ENCODE results near the gene MBTPS1.
A peak's percentile ranks its signal among the peaks of the same experiment; 100 is the strongest.

The MBTPS1 gene

DNA sequence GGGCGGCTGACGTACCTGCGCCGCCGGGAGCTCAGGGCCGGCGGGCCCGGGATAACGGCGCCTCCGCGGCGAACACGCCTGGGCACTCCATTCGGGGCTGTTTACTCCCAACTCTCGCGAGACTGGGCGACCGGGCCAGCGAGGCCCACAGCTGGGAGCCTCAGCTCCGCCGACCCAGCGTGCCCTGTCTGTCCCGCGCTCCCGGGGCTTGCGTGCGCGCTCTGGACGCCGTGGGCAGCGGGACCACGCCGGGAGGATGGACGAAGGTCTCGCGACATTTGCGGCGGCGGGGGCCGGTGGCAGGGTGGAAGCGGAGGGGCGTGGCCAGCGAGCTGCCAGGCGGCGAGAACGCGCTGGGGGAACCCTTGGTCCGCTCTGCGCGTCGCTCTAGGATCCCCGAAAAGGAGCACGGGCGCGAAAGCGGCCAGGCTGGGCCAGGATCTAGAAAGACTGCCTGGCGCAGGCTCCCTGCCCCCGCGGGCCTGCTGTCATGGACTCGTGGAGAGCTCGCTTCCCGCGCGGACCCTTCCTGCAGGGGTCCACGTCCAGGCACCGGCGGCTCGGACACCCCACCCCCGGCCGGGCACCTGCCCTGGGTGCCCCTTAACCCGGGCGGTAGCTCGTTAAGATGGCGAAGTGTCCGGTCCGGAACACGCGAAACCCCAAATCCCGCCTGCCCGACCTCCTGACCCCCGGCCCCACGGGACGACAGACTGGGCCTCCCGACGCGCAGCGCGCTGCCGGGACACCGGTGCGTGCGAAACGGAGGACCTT is at the start of gene MBTPS1:
Gene MBTPS1 (minus strand): TSS at position 223 of the 774 bp plus-strand sequence. CDS start 15,159 bp downstream, outside the sequence.
- peak; percentile 96 for DNase-seq (ENCODE audit: low read depth in 2 of 2)

GRCh38 chr16:84165746-84166145 is 49.0 kb upstream of the MBTPS1 start:
- no peak for DNase-seq (ENCODE audit: low read depth in 2 of 2)

DNA sequence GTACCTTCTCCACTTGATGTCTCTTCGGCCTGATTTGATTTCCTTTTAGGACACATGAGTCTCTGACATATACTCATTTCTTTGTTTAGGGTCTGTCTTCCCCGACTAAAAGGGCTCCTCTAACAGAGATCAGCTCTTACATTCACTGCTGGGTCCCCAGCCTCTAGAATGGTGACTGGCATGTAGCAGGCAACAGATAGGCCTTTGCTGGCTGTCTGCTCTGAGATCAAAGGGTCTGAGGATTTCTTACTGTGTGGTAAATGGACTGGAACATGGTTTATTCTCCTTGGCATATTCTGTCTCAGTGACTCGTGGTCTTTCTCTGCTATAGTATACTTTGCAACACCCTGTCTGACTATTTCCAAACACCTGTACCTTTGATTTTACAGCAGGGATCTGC is 45.1 kb upstream of the MBTPS1 start:
- no peak for DNase-seq (ENCODE audit: low read depth in 2 of 2)

DNA sequence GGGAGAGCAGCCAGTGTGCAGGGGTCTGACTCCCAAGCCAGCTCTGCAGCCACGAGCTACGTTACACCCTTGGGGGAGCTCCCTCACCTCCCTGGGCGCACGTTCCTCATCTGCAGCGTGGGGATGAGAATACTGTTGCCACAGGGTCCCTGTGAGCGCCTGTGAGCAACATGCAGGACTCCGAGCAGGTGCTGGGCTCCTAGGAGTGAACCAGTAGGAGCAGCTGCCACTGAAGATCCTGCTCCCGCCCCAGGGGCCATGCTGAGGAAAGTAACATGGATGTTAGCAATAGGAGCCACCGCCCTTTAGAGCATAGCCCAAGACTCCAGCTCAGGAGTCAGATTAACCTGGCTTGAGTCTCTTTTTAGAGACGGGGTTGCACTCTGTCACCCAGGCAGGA is 44.3 kb upstream of the MBTPS1 start:
- DNase-seq (ENCODE audit: low read depth in 2 of 2), result no peak

DNA sequence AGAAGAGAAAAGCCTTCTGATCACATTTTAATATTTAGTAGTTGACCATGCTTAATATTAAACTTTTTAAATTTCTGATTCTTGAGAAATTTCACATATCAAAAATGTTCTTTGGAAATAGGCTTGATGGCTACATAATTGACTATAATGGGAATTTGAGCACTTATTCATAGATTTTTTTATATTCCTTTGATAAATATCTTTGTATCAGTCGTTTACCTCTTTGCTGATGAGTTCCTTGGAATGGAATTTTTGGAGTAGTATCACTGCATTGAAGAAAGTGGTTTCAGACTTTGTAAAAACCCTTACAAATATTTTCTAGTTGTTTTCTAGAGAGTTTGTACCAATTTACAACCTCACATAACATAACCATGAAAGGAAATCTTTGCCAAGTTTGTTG is 43.1 kb upstream of the MBTPS1 start:
- no peak for DNase-seq (ENCODE audit: low read depth in 2 of 2)

DNA sequence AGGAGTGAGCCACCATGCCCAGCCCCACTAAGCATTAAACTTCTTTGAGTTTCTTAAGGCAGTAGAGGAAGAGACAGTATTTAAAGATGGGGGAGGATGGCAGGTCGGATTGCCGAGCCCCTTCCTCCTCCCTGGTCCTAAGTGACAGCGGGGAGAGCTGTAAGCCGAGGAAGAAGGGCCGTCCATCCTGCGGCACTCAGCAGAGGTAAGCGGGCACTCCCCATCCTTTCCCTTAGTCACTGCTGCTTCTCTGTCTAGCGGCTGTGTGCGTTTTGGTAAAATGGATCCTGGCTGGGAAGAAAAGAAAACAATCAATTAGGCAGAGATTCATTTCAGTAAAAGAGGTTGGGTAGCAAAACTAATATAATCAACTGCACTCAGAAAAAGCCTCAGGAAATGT is 42.3 kb upstream of the MBTPS1 start:
- no peak for DNase-seq (ENCODE audit: low read depth in 2 of 2)

DNA sequence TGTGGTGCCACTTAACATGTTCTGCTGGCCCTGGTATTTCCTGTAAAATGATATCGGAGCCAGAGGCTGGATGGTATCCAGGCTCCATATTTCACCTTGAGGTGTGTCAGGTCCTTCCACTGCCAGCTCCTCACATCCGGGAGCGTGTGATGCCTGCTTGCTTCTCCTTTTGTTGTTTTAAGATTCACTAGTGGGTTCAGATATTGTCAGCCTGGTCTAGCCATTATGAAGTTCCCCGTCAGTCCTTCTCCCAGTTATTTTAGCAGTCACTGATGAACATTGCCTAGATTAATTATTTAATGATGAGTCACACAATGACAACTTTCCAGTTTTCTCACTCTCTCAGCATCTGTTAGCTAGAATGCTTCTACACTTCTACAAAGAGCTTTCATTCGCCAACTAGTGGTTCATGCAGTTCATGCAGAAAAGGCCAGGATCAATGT is 39.6 kb upstream of the MBTPS1 start:
- no peak for DNase-seq (ENCODE audit: low read depth in 2 of 2)

DNA sequence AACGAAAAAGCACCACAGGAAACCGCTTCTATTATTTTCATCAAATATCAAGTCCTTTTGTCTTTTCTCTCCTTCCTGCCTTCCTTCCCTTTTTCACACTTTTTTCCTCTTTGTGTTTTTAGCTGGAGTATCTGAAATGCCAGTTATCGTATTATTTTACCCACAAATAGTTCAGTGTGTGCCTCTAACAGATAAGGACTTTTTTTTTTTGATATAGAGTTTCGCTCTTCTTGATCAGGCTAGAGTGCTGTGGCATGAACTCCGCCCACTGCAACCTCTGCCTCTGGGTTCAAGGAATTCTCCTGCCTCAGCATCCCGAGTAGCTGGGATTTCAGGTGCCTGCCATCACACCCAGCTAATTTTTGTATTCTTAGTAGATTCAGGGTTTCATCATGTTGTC is 39.0 kb upstream of the MBTPS1 start:
- no peak for DNase-seq (ENCODE audit: low read depth in 2 of 2)

- no peak for DNase-seq (ENCODE audit: low read depth in 2 of 2)
Measured at GRCh38 chr16:84155226-84155625, 38.5 kb upstream of the MBTPS1 start.

DNA sequence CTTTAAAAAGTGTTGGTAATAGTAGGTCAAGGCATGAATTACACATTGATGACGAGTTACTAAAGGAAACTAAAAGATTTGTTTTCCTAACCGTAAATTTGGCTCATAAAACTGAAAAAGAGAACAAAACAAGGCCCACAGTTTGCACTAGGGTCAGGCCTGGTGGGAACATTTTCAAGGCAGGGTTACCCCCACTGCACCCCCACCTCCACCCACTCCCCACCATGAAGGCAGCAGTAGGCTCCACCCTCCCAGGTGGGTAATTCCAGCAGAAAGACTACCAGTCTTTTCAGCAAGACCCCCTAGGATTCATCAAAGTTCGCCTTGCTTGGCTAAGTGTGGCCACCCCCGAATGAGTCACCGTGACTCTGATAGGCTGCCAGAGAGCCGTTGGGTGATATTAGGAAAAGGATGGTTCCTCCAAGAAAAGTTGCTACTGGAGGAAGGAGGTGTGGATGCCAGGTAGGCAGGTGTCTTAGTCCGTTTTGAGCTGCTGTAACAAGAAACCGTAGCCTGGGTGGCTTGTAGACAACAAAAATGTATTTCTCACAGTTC is 37.0 kb upstream of the MBTPS1 start:
- no peak for DNase-seq (ENCODE audit: low read depth in 2 of 2)

- DNase-seq (ENCODE audit: low read depth in 2 of 2), result no peak
Measured at GRCh38 chr16:84150926-84151325, 34.2 kb upstream of the MBTPS1 start.

DNA sequence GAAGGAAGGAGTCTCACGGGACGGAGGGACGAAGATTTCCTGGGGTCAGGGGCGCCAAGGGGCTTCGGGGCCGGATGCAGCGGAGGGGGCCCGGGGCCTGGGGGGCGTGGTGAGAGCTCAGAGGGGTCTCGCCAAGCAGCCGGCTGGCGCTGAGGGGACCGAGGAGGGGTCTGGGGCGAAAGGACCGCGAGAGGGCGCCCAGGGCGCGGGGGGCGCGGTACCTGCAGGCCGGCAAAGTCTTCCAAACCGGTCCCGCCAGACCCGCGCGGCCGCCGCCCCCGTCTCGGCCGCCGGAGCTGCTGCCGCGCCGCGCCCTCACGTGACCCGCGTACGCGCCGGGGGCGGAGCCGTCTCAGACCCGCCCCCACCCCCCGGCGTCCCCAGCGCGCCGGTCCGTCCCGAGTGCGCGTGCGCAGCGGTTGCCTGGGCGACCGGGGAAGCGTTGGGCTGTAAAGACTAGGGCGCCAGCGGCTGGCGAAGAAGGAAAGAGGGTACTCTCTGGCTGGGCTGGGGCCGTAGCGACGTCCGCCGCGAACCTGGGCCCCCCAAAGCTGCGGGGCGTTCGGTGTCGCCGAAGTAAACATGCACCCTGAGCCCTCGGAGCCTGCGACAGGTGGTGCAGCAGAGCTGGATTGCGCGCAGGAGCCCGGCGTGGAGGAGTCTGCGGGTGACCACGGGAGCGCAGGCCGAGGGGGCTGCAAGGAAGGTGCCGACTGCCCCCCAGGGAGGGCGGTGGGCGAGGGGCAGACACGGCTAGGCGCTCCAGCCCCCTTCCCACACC is 28.3 kb upstream of the MBTPS1 start, which contains the start of the genes DNAAF1 and HSDL1:
Gene DNAAF1 (plus strand): TSS at position 450 of the 781 bp plus-strand sequence. CDS start 133 bp downstream, at position 583.
Gene HSDL1 (minus strand): TSS at position 319 of the 781 bp plus-strand sequence. CDS start 13,856 bp downstream, outside the sequence.
- DNase-seq (ENCODE audit: low read depth in 2 of 2), result peak; percentile 93

DNA sequence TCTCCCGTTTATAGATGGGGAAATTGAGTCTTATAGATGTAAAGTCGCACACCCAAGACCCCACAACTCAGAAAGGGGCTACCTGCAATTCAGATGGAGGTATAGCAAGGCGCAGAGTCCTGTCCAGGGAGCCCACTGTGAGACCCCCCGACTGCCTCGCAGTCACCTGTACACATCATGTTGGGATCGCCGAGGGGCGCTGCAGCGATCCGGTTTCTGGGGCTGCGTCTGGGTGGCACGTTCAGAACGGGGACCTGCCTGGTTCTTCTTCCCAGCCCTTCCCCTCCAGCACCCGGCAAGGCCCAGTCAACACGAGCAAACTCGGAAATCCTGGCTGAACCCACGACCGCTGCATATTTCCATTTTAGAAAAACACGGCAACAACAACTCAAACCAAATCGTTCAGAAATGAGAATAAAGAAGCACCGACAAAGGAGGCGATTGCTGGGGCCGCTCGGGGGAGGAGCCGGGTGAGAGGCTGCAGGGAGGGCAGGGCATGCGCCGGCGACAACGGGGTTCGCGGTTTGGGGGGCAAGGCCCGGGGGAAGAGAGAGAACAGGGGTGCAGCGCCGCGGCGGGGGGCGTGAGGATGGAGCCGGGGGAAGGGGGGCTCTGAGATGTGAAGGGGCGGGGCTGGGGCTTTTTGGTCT is 27.6 kb upstream of the MBTPS1 start:
- no peak for DNase-seq (ENCODE audit: low read depth in 2 of 2)

- DNase-seq (ENCODE audit: low read depth in 2 of 2), result no peak
Measured at GRCh38 chr16:84143784-84144199, 27.1 kb upstream of the MBTPS1 start.

DNA sequence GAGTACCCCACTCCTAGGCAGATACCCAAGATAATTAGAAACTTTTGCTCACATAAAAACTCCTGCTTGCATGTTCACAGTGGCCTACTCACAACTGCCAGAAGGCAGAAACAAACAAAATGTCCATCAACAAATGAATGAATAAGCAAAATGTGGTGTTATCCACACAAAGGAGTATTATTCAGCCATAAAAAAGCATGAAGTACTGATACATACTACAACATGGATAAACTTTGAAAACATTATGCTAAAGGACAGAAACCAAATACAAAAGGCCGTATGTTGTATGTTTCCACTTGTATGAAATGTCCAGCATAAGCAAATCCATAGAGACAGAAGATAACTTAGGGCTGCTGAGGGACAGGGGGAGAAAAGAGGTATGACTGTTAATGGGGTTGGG is 26.3 kb upstream of the MBTPS1 start:
- DNase-seq (ENCODE audit: low read depth in 2 of 2), result no peak

DNA sequence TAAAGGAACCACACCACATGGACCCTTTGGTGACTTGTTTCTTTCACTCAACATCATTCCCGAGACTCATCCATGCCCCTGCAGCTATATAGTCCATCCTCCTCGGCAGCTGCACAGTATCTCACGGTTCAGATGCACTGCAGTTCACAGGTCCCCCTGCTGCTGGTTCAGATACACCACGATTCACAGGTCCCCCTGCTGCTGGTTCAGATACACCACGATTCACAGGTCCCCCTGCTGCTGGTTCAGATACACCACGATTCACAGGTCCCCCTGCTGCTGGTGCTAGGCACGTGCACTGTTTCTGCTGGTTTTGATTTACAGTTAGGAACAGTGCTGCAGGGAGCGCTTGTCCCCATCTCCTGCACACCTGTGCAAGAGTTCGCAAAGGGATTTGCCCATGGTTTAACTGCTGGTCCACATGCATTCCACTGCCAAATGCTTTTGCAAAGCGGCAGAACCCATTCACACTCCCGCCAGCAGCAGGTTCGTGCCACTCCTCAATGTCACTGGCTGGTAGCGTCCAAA is 24.5 kb upstream of the MBTPS1 start:
- no peak for DNase-seq (ENCODE audit: low read depth in 2 of 2)

- no peak for DNase-seq (ENCODE audit: low read depth in 2 of 2)
Measured at GRCh38 chr16:84139628-84140258, 23.0 kb upstream of the MBTPS1 start.

DNA sequence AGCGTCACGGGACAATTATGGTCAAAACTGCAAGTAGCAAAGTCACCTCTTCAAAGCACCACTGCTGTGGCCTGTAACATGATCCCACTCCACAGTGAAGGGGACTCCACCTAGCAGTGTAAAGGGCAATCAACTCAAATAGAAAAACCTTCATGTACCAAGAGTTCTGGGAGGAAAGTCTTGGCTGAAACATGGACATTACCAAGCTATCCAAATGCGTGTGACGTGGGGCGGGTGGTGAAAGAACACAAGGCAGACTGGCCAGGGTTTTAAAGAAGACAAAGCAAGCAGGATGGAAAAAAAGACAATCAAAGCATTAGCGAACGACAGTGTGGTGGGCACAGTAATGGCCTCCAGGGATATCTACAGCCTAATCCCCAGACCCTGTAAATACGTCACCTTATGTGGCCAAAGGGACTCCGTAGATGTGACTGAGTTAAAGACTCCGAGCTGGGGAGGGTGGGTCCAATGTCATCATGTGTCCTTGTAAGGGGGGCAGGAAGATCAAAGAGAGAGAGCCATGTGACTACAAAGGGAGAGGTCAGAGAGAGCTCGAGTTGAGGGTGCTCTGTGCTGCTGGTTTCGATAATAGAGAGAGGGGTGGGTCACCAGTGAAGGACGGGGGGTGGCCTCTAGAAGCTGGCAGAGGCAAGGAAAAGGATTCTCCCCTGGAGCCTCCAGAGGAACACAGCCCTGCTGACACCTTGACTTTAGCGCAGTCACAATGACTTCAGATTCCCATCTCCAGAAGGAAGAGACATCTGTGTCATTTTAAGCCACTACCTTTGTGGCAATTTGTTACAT is 22.3 kb upstream of the MBTPS1 start:
- DNase-seq (ENCODE audit: low read depth in 2 of 2), result no peak

DNA sequence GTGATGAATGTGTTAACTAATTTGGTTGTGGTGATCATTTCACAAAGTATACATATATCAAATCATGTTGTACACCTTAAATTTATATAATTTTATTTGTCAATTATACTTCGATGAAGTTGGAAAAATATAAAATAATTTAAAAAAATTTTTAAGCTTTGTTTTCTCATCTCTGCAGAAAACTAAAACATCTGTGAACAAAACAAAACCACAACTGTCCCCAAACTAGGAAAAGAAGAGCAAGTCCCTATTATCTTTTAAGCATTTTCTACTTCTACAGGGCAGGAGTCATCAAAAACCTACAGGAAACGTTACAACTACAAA is 21.7 kb upstream of the MBTPS1 start:
- no peak for DNase-seq (ENCODE audit: low read depth in 2 of 2)

DNA sequence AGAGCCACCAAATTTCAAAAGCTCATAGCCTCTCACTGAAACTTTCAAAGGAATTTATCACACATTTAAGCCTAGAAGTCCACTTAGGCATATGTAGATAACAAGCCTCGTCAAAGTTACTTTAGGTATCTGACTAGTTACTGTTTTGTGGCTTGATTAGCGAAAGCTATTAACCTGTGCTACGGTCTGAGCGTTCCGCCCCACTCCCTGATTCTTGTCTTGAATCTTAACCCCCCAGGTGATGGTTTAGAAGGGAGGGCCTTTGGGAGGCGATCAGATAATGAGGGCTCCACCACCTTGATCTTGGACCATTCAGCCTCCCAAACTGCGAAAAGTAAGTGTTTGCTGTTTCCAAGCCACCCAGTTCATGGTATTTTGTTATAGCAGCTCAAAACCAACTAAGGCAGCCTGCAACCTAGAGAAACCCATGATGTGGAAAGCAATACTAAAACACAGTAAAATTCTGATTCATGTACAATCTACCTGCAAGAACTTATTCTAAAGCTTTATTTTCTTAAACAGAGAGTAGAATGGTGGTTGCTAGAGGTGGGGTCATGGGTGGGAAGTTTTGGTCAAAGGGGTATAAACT is 21.1 kb upstream of the MBTPS1 start:
- DNase-seq (ENCODE audit: low read depth in 2 of 2), result no peak
